ENCODE results near the gene CDC42EP5.
"Not testable (repeated sequence)": the region's sequence is repeated elsewhere in the genome, so short reads cannot be mapped to it uniquely, and the experiment has no call there.

The CDC42EP5 gene

GRCh38 chr19:54473071-54473891 is at the start of gene CDC42EP5:
Gene CDC42EP5, minus strand, starts transcription at chr19:54473296. Its CDS starts 7,749 bp downstream, at chr19:54465547.
- Mint-ChIP-seq H3K9me3 (no peaks in the 10 kb centered on the region), H3K4me1 (peaks cover 20 to 21% of the 10 kb centered on the region in 2 donors), H3K27me3 (peaks cover 58 to 71% of the 10 kb centered on the region in 2 donors), H3K27ac (no peak within 1 kb of the TSS), H3K36me3 (no peaks in the 10 kb centered on the region), H3K4me3 (no peak within 1 kb of the TSS)
- no peak for DNase-seq
- peak in 1 of 2 donors; percentile 62 for ATAC-seq (replicated peaks)

GRCh38 chr19:54521860-54522513 is 48.9 kb upstream of the CDC42EP5 start:
- Mint-ChIP-seq H3K4me1 (peaks cover 41 to 48% of the 10 kb centered on the region in 2 donors), H3K4me3 (peak overlapping the region; percentile 21 to 66), H3K27ac (no peak overlapping the region), H3K36me3 (peaks cover 0 to 2% of the 10 kb centered on the region in 2 donors), H3K27me3 (peaks cover 39 to 44% of the 10 kb centered on the region in 2 donors), H3K9me3 (peaks cover 0 to 2% of the 10 kb centered on the region in 2 donors)
- no peak for DNase-seq
- ATAC-seq (replicated peaks) = peak; percentile 1 to 6

- peaks cover 41 to 48% of the 10 kb centered on the region in 2 donors for H3K4me1 Mint-ChIP-seq
- peaks cover 0 to 2% of the 10 kb centered on the region in 2 donors for H3K36me3 Mint-ChIP-seq
- H3K9me3 Mint-ChIP-seq = peaks cover 0 to 2% of the 10 kb centered on the region in 2 donors
- peaks cover 42 to 44% of the 10 kb centered on the region in 2 donors for H3K27me3 Mint-ChIP-seq
- H3K27ac Mint-ChIP-seq = peak overlapping the region; percentile 2
- ATAC-seq (replicated peaks) (peak; percentile 49 to 51), DNase-seq (peak; percentile 13)
- H3K4me3 Mint-ChIP-seq = peak overlapping the region; percentile 62 to 66
Measured at GRCh38 chr19:54521022-54521859, 48.1 kb upstream of the CDC42EP5 start.

GRCh38 chr19:54518844-54519243 is 45.7 kb upstream of the CDC42EP5 start:
- Mint-ChIP-seq H3K27ac (peak overlapping the region; percentile 28), H3K4me3 (no peak overlapping the region), H3K4me1 (peaks cover 41 to 48% of the 10 kb centered on the region in 2 donors), H3K27me3 (peaks cover 46 to 47% of the 10 kb centered on the region in 2 donors), H3K36me3 (peaks cover 0 to 2% of the 10 kb centered on the region in 2 donors), H3K9me3 (peaks cover 0 to 2% of the 10 kb centered on the region in 2 donors)
- DNase-seq = peak; percentile 35
- ATAC-seq (replicated peaks) = peak; percentile 82 to 83

- Mint-ChIP-seq H3K4me3 (no peak overlapping the region), H3K36me3 (peaks cover 0 to 2% of the 10 kb centered on the region in 2 donors), H3K4me1 (peaks cover 31 to 36% of the 10 kb centered on the region in 2 donors), H3K27ac (no peak overlapping the region), H3K9me3 (peaks cover 0 to 2% of the 10 kb centered on the region in 2 donors), H3K27me3 (peaks cover 48 to 56% of the 10 kb centered on the region in 2 donors)
- DNase-seq = peak; percentile 29
- ATAC-seq (replicated peaks) = peak; percentile 32 to 35
Measured at GRCh38 chr19:54517483-54517882, 44.4 kb upstream of the CDC42EP5 start.

GRCh38 chr19:54515156-54515555 is 42.1 kb upstream of the CDC42EP5 start:
- ATAC-seq (replicated peaks) (no peak), DNase-seq (no peak)
- Mint-ChIP-seq H3K4me3 (no peak overlapping the region), H3K27me3 (peaks cover 42 to 51% of the 10 kb centered on the region in 2 donors), H3K9me3 (peaks cover 0 to 2% of the 10 kb centered on the region in 2 donors), H3K36me3 (peaks cover 0 to 2% of the 10 kb centered on the region in 2 donors), H3K4me1 (peaks cover 11 to 17% of the 10 kb centered on the region in 2 donors), H3K27ac (no peak overlapping the region)

GRCh38 chr19:54509200-54509940 is 36.3 kb upstream of the CDC42EP5 start:
- ATAC-seq (replicated peaks) = peak; percentile 79 to 80
- Mint-ChIP-seq H3K27me3 (peaks cover 31 to 57% of the 10 kb centered on the region in 2 donors), H3K4me1 (peaks cover 18 to 34% of the 10 kb centered on the region in 2 donors)
- not testable (repeated sequence) for H3K4me3 Mint-ChIP-seq, DNase-seq, H3K36me3 Mint-ChIP-seq, H3K9me3 Mint-ChIP-seq, H3K27ac Mint-ChIP-seq

GRCh38 chr19:54508487-54508886 is 35.4 kb upstream of the CDC42EP5 start:
- H3K36me3 Mint-ChIP-seq; H3K4me3 Mint-ChIP-seq; H3K27ac Mint-ChIP-seq; DNase-seq; H3K9me3 Mint-ChIP-seq; ATAC-seq (replicated peaks): not testable (repeated sequence)
- Mint-ChIP-seq H3K27me3 (peaks cover 31 to 59% of the 10 kb centered on the region in 2 donors), H3K4me1 (peaks cover 18 to 34% of the 10 kb centered on the region in 2 donors)

GRCh38 chr19:54507824-54508223 is 34.7 kb upstream of the CDC42EP5 start:
- no peak for ATAC-seq (replicated peaks)
- Mint-ChIP-seq H3K4me3 (no peak overlapping the region), H3K27ac (no peak overlapping the region), H3K36me3 (peaks cover 2 to 4% of the 10 kb centered on the region in 2 donors), H3K9me3 (peaks cover 2 to 8% of the 10 kb centered on the region in 2 donors), H3K27me3 (peaks cover 28 to 53% of the 10 kb centered on the region in 2 donors), H3K4me1 (peaks cover 18 to 34% of the 10 kb centered on the region in 2 donors)
- no peak for DNase-seq

- H3K27me3 Mint-ChIP-seq = peaks cover 27 to 46% of the 10 kb centered on the region in 2 donors
- not testable (repeated sequence) for H3K27ac Mint-ChIP-seq, H3K9me3 Mint-ChIP-seq, H3K4me3 Mint-ChIP-seq, DNase-seq, H3K36me3 Mint-ChIP-seq
- H3K4me1 Mint-ChIP-seq = peaks cover 18 to 34% of the 10 kb centered on the region in 2 donors
- peak; percentile 73 to 81 for ATAC-seq (replicated peaks)
Measured at GRCh38 chr19:54507038-54507717, 34.1 kb upstream of the CDC42EP5 start.

GRCh38 chr19:54506079-54506478 is 33.0 kb upstream of the CDC42EP5 start:
- DNase-seq = no peak
- Mint-ChIP-seq H3K4me3 (no peak overlapping the region), H3K27me3 (peaks cover 30 to 45% of the 10 kb centered on the region in 2 donors), H3K36me3 (peaks cover 2 to 4% of the 10 kb centered on the region in 2 donors), H3K4me1 (peaks cover 18 to 34% of the 10 kb centered on the region in 2 donors), H3K9me3 (peaks cover 2 to 8% of the 10 kb centered on the region in 2 donors), H3K27ac (no peak overlapping the region)
- ATAC-seq (replicated peaks) = no peak

GRCh38 chr19:54505542-54505941 is 32.4 kb upstream of the CDC42EP5 start:
- H3K27me3 Mint-ChIP-seq = peaks cover 30 to 50% of the 10 kb centered on the region in 2 donors
- not testable (repeated sequence) for H3K4me3 Mint-ChIP-seq; ATAC-seq (replicated peaks); H3K27ac Mint-ChIP-seq; H3K9me3 Mint-ChIP-seq; H3K36me3 Mint-ChIP-seq; DNase-seq
- peaks cover 18 to 34% of the 10 kb centered on the region in 2 donors for H3K4me1 Mint-ChIP-seq
